K562 (cell line): ENCODE data around the gene ADCYAP1R1. TPM values are rescaled to one million over a fixed set of nuclear protein-coding genes. Genes with fewer than 3 reads are reported as not detected.

ENCODE experiments used
- DACH1 ChIP-seq: fragments of 450-650 bp; IDR thresholded peaks from 2 replicates; pipeline ENCODE4 v1.6.1; 2018; ENCODE audit not compliant: partially characterized antibody
- EHMT2 ChIP-seq: fragments of 450-650 bp; IDR thresholded peaks from 2 replicates; pipeline ENCODE4 v1.6.1; 2018; ENCODE audit warnings: antibody characterized with exemption
- MCM7 ChIP-seq, 2 experiments: fragments of 450-650 bp; IDR thresholded peaks; 2 replicates each; pipeline ENCODE4 v1.6.1; 2016 to 2018
- PHF20 ChIP-seq: fragments of 450-650 bp; IDR thresholded peaks from 2 replicates; pipeline ENCODE4 v1.6.1; 2018; ENCODE audit not compliant: partially characterized antibody
- SMC3 ChIP-seq: conservative IDR thresholded peaks from 2 replicates; pipeline ENCODE4 v1.6.1; 2011; ENCODE audit warnings: low read depth, low read length, improper control_type of control experiment; ENCODE audit not compliant: insufficient read depth
- ZNF133 ChIP-seq: fragments of 250-450 bp; sonication (Bioruptor Pico); IDR thresholded peaks from 2 replicates; pipeline ENCODE4 v1.4.0; 2020; ENCODE audit warnings: mild to moderate bottlenecking
- polyA plus RNA-seq, 8 experiments: library from polyadenylated mRNA; depleted of rRNA in 4 of 8; stranded (reverse) in 5 of 8; unstranded in 3 of 8; fragments of >200 nt; fragmentation: Nextera tagmentation in 2 of 8; fragmentation: Illumina TruSeq in 1 of 8; extraction: Ambion mirVana in 2 of 8; extraction: Trizol in 1 of 8; gene quantifications; 2 replicates each; pipeline versions ENCODE4 v1.2.1 to v1.2.3, GENCODE V29; 2011 to 2014; ENCODE audit warnings: inconsistent platforms in 1 of 8, missing spikeins in 1 of 8
- total RNA-seq, 7 experiments: library from RNA; depleted of rRNA in 6 of 7; stranded (reverse); fragments of >200 nt in 6 of 7; fragmentation: Illumina TruSeq in 2 of 7; extraction: Trizol in 2 of 7; gene quantifications; 2 replicates each; pipeline versions ENCODE4 v1.2.1 to v1.2.3, GENCODE V29; 2011 to 2021; ENCODE audit warnings: low replicate concordance in 1 of 7
- TF ChIP-seq, protein P1 (sequence below): sonication (generic); formaldehyde crosslinking; IDR thresholded peaks from 2 replicates; pipeline ENCODE4 v1.8.0; 2023; ENCODE audit warnings: mild to moderate bottlenecking, missing genetic modification reagents
- TF ChIP-seq, protein P2 (sequence below): fragments of 250-450 bp; sonication (Bioruptor Pico); IDR thresholded peaks from 2 replicates; pipeline ENCODE4 v1.8.0; 2022; ENCODE audit warnings: moderate library complexity, mild to moderate bottlenecking, inconsistent platforms
- TF ChIP-seq, protein P3 (sequence below), 2 experiments: fragments of 450-650 bp; IDR thresholded peaks; 2 replicates each; pipeline ENCODE4 v1.6.1; 2016; ENCODE audit warnings: mild to moderate bottlenecking in 2 of 2, borderline replicate concordance in 1 of 2, low read depth in 1 of 2, moderate library complexity in 1 of 2
- TF ChIP-seq, protein P4 (sequence below): fragments of 450-650 bp; formaldehyde crosslinking; IDR thresholded peaks from 2 replicates; pipeline ENCODE4 v1.4.0; 2020; ENCODE audit warnings: mild to moderate bottlenecking, moderate library complexity

Gene ADCYAP1R1
- total and polyA plus RNA-seq, 9 of the 15 experiments (the other 6 are each of a cell fraction or from before 2014, with no cell fraction given), result 0.03 to 0.07 TPM; not detected in 7

DNA sequence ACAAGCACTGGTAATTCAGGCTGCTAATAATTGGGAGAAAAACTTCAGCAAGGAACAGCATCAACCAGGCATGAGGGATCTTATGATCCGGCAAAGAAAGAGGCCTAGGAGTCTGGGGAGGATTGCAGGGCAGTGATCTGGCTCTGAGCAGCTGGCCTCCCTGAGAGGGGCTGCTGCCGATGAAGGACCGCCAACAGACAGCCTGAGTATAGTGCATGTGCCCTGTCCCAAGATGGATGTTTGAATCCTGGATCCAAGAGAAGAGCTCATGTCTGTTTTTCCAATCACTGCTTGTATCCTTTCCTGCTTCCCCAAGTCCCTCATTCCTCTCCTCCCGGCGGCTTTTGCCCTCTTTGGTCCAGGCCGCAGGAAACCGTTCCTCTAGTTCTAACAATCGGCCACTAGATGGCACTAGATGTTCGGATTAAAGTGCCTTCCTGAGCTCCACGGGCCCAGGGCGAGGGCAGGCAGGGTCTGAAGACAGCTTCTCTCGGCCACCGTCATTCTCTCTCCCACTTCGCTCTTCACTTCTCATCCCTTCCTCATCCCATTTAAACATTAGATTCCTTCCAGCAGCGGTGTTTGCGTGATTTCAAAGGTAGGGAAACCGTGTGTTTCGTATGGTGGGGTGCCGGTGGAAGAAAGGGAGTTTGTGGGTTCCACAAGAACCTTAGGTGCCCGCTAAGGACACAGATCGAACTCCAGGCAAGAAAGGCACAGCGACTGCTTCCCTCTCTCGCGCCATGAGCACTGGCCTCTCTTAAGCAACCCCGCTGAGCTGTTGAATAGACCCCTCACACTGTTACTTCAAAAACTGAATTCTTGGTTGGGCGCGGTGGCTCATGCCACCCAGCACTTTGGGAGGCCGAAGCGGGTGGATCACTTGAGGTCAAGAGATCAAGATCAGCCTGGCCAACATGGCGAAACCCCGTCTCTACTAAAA, 82.4 kb downstream of the ADCYAP1R1 start (continued):
- TF ChIP-seq, protein P1, sequence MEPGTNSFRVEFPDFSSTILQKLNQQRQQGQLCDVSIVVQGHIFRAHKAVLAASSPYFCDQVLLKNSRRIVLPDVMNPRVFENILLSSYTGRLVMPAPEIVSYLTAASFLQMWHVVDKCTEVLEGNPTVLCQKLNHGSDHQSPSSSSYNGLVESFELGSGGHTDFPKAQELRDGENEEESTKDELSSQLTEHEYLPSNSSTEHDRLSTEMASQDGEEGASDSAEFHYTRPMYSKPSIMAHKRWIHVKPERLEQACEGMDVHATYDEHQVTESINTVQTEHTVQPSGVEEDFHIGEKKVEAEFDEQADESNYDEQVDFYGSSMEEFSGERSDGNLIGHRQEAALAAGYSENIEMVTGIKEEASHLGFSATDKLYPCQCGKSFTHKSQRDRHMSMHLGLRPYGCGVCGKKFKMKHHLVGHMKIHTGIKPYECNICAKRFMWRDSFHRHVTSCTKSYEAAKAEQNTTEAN (CRISPR knock-in tag), result no peak
- no peak for TF ChIP-seq MCM7 (IDR thresholded peaks at IDR 0.05)
- TF ChIP-seq DACH1, result no peak
- peak; percentile 71 for TF ChIP-seq SMC3
- TF ChIP-seq, protein P2, sequence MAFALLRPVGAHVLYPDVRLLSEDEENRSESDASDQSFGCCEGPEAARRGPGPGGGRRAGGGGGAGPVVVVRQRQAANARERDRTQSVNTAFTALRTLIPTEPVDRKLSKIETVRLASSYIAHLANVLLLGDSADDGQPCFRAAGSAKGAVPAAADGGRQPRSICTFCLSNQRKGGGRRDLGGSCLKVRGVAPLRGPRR (CRISPR knock-in tag), result no peak
- TF ChIP-seq, protein P3, sequence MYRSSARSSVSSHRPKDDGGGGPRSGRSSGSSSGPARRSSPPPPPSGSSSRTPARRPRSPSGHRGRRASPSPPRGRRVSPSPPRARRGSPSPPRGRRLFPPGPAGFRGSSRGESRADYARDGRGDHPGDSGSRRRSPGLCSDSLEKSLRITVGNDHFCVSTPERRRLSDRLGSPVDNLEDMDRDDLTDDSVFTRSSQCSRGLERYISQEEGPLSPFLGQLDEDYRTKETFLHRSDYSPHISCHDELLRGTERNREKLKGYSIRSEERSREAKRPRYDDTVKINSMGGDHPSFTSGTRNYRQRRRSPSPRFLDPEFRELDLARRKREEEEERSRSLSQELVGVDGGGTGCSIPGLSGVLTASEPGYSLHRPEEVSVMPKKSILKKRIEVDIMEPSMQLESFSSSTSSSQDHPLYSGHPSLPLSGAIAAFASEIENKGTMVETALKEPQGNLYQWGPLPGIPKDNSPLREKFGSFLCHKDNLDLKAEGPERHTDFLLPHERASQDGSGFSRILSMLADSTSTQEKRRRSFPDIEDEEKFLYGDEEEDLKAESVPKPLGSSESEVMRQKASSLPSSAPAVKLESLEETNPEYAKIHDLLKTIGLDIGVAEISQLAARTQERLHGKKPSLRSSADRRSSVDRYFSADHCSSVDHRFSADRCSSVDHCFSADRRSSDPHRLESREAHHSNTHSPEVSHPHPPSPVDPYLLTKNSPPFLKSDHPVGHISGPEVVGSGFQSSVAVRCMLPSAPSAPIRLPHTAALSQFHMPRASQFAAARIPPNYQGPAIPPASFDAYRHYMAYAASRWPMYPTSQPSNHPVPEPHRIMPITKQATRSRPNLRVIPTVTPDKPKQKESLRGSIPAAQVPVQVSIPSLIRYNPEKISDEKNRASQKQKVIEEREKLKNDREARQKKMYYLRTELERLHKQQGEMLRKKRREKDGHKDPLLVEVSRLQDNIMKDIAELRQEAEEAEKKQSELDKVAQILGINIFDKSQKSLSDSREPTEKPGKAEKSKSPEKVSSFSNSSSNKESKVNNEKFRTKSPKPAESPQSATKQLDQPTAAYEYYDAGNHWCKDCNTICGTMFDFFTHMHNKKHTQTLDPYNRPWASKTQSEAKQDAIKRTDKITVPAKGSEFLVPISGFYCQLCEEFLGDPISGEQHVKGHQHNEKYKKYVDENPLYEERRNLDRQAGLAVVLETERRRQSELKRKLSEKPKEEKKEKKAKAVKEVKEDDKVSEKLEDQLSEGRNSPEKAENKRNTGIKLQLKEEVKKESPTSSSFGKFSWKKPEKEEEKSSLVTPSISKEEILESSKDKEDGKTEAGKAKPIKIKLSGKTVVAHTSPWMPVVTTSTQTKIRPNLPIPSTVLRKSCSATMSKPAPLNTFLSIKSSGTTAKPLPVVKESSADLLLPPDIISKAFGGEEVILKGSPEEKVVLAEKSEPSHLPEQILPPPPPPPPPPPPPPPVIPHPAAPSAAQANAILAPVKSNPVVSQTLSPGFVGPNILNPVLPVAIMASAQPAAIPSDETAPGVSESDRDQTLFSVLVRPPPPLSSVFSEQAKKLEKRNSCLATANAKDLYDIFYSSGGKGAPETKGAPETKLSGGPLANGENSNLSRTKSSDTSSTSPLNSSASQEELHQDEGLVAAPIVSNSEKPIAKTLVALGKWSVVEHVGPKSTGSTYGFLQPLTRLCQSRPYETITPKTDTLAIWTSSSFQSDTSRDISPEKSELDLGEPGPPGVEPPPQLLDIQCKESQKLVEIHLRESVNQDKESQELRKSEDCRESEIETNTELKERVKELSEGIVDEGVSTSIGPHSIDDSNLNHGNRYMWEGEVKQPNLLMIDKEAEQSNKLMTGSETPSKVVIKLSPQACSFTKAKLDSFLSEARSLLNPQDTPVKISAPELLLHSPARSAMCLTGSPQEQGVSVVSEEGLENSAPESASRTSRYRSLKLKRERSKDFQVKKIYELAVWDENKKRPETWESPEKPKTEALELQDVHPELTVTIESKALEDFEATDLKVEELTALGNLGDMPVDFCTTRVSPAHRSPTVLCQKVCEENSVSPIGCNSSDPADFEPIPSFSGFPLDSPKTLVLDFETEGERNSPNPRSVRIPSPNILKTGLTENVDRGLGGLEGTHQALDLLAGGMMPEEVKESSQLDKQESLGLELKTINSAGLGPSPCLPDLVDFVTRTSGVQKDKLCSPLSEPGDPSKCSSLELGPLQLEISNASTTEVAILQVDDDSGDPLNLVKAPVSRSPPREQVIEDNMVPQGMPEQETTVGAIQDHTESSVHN (IDR thresholded peaks at IDR 0.05; ENCODE audit: borderline replicate concordance in 1 of 2, low read depth in 1 of 2), result no peak
- no peak for TF ChIP-seq EHMT2
- TF ChIP-seq PHF20, result no peak
- TF ChIP-seq, protein P4, sequence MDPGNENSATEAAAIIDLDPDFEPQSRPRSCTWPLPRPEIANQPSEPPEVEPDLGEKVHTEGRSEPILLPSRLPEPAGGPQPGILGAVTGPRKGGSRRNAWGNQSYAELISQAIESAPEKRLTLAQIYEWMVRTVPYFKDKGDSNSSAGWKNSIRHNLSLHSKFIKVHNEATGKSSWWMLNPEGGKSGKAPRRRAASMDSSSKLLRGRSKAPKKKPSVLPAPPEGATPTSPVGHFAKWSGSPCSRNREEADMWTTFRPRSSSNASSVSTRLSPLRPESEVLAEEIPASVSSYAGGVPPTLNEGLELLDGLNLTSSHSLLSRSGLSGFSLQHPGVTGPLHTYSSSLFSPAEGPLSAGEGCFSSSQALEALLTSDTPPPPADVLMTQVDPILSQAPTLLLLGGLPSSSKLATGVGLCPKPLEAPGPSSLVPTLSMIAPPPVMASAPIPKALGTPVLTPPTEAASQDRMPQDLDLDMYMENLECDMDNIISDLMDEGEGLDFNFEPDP, result no peak
- no peak for TF ChIP-seq ZNF133
